ENCODE results near the gene ADGRV1. TPM values are rescaled to one million over a fixed set of nuclear protein-coding genes. Genes with fewer than 3 reads are reported as not detected.

ADGRV1 gene
- total and polyA plus RNA-seq, 9 of the 15 experiments (the other 6 are each of a cell fraction or from before 2014, with no cell fraction given), result 21.7 to 156 (median 58.2) TPM

DNA sequence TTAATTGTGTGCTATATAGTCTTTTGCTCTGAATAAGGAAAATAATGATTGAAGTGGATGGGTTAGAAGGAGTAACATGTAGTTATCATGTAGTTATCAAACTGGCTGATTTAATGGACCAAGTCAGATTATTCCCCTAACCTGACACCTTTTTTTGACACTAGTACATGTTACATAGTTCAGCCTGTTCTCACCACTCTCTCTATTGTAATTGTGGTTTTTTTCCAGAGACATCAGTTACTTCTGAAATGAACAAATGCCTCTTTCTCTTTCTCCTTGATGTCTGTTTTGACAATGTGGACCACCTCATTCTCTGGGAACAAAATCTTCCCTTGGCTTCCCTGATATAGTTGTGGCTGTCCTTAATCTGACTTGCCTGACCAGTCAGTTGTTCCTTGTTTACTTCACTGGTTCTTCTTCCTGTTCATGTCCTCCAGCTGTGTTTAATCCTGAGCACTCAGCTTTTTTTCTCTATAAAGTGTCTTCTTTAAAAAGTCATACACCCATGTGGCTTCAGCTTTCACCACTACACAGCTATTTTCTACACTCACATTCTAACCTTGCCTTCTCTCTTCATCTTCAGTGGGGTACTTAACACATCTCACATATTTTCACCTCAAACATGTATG is 581.1 kb downstream of the ADGRV1 start:
- H3K79me2 ChIP-seq (ENCODE audit: control insufficient read depth, insufficient read depth, low read length), result no peaks in the 10 kb centered on the region
- FAIRE-seq (no peak), ATAC-seq (no peak), DNase-seq (ENCODE audit: extremely low read depth in 1 of 4, low spot score in 3 of 4) (no peak)
- no peaks in the 10 kb centered on the region for H3K9me3 ChIP-seq (replicated peaks; ENCODE audit: control insufficient read depth, insufficient read depth, low read depth, low read length)
- no peaks in the 10 kb centered on the region for H3K9me1 ChIP-seq (ENCODE audit: control insufficient read depth, insufficient read depth, low read length)
- no peak for TF ChIP-seq YY1 (IDR thresholded peaks at IDR 0.05; ENCODE audit: borderline replicate concordance in 1 of 3, control insufficient read depth in 1 of 3, extremely low read depth in 1 of 3, insufficient read depth in 3 of 3, insufficient read length in 1 of 3, insufficient replicate concordance in 2 of 3, low read depth in 1 of 3, low read length in 2 of 3)
- no peak overlapping the region for H3K4me2 ChIP-seq (ENCODE audit: insufficient read depth, low read length)
- no TSS peak for BruUV-seq (replicated peaks)
- H3K9ac ChIP-seq (ENCODE audit: insufficient read depth in 1 of 2, low read depth in 2 of 2, low read length in 2 of 2), result no peak overlapping the region
- no peaks in the 10 kb centered on the region for H4K20me1 ChIP-seq (replicated peaks; ENCODE audit: control insufficient read depth, insufficient read depth, low read length)
- H3K4me1 ChIP-seq (replicated peaks in 1 of 2; ENCODE audit: control insufficient read depth in 2 of 2, insufficient read depth in 2 of 2, low read length in 2 of 2), result no peaks in the 10 kb centered on the region
- POLR2A ChIA-PET, result no interaction called here
- intact Hi-C loops (cut with micrococcal nuclease) (no loop called here), in situ Hi-C loops (cut with MboI) (no loop called here)
- CTCF ChIA-PET (ENCODE audit: low intra/inter-chr PET ratio), result no interaction called here
- no peak overlapping the region for H3K4me3 ChIP-seq
- H3K27ac ChIP-seq (ENCODE audit: extremely low read depth, low read depth, low read length), result no peak overlapping the region
- no peak overlapping the region for H2AFZ ChIP-seq (ENCODE audit: low read depth, low read length)
- H3K36me3 ChIP-seq (ENCODE audit: control insufficient read depth, insufficient read depth, low read length), result no peaks in the 10 kb centered on the region
- no peaks in the 10 kb centered on the region for H3K27me3 ChIP-seq (ENCODE audit: control insufficient read depth in 2 of 2, insufficient read depth in 2 of 2, low read length in 2 of 2)

- Histone ChIP-seq H3K4me3 (no peak overlapping the region), H3K9ac (ENCODE audit: insufficient read depth in 1 of 2, low read depth in 2 of 2, low read length in 2 of 2) (no peak overlapping the region), H3K4me2 (ENCODE audit: insufficient read depth, low read length) (no peak overlapping the region), H3K4me1 (replicated peaks in 1 of 2; ENCODE audit: control insufficient read depth in 2 of 2, insufficient read depth in 2 of 2, low read length in 2 of 2) (no peaks in the 10 kb centered on the region), H3K27ac (ENCODE audit: extremely low read depth, low read depth, low read length) (no peak overlapping the region), H3K9me1 (ENCODE audit: control insufficient read depth, insufficient read depth, low read length) (no peaks in the 10 kb centered on the region), H4K20me1 (replicated peaks; ENCODE audit: control insufficient read depth, insufficient read depth, low read length) (no peaks in the 10 kb centered on the region), H2AFZ (ENCODE audit: low read depth, low read length) (no peak overlapping the region), H3K9me3 (replicated peaks; ENCODE audit: control insufficient read depth, insufficient read depth, low read depth, low read length) (no peaks in the 10 kb centered on the region), H3K79me2 (ENCODE audit: control insufficient read depth, insufficient read depth, low read length) (no peaks in the 10 kb centered on the region), H3K36me3 (ENCODE audit: control insufficient read depth, insufficient read depth, low read length) (no peaks in the 10 kb centered on the region), H3K27me3 (ENCODE audit: control insufficient read depth in 2 of 2, insufficient read depth in 2 of 2, low read length in 2 of 2) (no peaks in the 10 kb centered on the region)
- 37% methylated on average over 2 of the region's 2 CpGs for WGBS (ENCODE audit: insufficient coverage, low coverage, missing lambda C conversion rate)
- DNase-seq (ENCODE audit: extremely low read depth in 1 of 4, low spot score in 3 of 4) (no peak), ATAC-seq (no peak), FAIRE-seq (no peak)
- CTCF ChIA-PET (ENCODE audit: low intra/inter-chr PET ratio), result no interaction called here
- POLR2A ChIA-PET, result no interaction called here
- intact Hi-C loops (cut with micrococcal nuclease) (no loop called here), in situ Hi-C loops (cut with MboI) (no loop called here)
- BruUV-seq (replicated peaks), result no TSS peak
- TF ChIP-seq TFE3 (CRISPR knock-in tag; IDR thresholded peaks at IDR 0.05) (no peak), SMAD3 (CRISPR knock-in tag; conservative IDR thresholded peaks at IDR 0.05) (no peak)
Observed at GRCh38 chr5:91140657-91141056, 582.1 kb downstream of the ADGRV1 start.

Measured in K562 (cell line).